ENCODE measurements around the gene SEC22A.

GRCh38 chr3:123271466-123272159 is 69.9 kb downstream of the SEC22A start:
- TF ChIP-seq CTCF (IDR thresholded peaks at IDR 0.05) (no peak), POLR2A (IDR thresholded peaks at IDR 0.05) (no peak)
